Measurements from ENCODE around the gene BTNL3.

DNA sequence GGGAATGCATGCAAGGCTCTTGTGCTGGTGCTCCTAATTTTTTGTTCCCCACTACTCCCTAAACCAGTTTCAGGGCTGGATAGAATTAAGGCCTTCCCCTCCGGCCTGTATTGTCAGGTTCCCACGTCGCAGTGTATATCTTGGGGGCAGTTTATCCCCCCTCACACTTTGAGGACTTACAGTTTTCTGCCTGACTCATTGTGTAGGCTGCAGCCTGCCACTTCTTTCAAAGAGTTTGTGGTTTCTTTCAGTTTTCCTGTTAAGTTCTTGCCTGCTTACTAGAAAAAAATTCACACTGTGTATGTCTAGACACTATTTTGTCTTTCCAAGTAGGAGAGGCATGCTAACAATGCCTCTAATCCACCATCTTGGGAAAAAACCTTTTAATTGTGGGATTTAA, 28.4 kb upstream of the BTNL3 start:
- TF ChIP-seq, protein P1, sequence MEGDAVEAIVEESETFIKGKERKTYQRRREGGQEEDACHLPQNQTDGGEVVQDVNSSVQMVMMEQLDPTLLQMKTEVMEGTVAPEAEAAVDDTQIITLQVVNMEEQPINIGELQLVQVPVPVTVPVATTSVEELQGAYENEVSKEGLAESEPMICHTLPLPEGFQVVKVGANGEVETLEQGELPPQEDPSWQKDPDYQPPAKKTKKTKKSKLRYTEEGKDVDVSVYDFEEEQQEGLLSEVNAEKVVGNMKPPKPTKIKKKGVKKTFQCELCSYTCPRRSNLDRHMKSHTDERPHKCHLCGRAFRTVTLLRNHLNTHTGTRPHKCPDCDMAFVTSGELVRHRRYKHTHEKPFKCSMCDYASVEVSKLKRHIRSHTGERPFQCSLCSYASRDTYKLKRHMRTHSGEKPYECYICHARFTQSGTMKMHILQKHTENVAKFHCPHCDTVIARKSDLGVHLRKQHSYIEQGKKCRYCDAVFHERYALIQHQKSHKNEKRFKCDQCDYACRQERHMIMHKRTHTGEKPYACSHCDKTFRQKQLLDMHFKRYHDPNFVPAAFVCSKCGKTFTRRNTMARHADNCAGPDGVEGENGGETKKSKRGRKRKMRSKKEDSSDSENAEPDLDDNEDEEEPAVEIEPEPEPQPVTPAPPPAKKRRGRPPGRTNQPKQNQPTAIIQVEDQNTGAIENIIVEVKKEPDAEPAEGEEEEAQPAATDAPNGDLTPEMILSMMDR (conservative IDR thresholded peaks at IDR 0.05; ENCODE audit: low read depth in 2 of 2): no peak
- TF ChIP-seq EZH2 (IDR thresholded peaks at IDR 0.05; ENCODE audit: low read depth, unreplicated experiment): no peak
- TF ChIP-seq POLR2AphosphoS5 (IDR thresholded peaks at IDR 0.05; ENCODE audit: low read depth): no peak
- TF ChIP-seq, protein P2, sequence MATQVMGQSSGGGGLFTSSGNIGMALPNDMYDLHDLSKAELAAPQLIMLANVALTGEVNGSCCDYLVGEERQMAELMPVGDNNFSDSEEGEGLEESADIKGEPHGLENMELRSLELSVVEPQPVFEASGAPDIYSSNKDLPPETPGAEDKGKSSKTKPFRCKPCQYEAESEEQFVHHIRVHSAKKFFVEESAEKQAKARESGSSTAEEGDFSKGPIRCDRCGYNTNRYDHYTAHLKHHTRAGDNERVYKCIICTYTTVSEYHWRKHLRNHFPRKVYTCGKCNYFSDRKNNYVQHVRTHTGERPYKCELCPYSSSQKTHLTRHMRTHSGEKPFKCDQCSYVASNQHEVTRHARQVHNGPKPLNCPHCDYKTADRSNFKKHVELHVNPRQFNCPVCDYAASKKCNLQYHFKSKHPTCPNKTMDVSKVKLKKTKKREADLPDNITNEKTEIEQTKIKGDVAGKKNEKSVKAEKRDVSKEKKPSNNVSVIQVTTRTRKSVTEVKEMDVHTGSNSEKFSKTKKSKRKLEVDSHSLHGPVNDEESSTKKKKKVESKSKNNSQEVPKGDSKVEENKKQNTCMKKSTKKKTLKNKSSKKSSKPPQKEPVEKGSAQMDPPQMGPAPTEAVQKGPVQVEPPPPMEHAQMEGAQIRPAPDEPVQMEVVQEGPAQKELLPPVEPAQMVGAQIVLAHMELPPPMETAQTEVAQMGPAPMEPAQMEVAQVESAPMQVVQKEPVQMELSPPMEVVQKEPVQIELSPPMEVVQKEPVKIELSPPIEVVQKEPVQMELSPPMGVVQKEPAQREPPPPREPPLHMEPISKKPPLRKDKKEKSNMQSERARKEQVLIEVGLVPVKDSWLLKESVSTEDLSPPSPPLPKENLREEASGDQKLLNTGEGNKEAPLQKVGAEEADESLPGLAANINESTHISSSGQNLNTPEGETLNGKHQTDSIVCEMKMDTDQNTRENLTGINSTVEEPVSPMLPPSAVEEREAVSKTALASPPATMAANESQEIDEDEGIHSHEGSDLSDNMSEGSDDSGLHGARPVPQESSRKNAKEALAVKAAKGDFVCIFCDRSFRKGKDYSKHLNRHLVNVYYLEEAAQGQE (IDR thresholded peaks at IDR 0.05; ENCODE audit: unreplicated experiment): no peak
- TF ChIP-seq STAT1 (IDR thresholded peaks at IDR 0.05; ENCODE audit: unreplicated experiment): no peak
- TF ChIP-seq, protein P3, sequence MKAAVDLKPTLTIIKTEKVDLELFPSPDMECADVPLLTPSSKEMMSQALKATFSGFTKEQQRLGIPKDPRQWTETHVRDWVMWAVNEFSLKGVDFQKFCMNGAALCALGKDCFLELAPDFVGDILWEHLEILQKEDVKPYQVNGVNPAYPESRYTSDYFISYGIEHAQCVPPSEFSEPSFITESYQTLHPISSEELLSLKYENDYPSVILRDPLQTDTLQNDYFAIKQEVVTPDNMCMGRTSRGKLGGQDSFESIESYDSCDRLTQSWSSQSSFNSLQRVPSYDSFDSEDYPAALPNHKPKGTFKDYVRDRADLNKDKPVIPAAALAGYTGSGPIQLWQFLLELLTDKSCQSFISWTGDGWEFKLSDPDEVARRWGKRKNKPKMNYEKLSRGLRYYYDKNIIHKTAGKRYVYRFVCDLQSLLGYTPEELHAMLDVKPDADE (IDR thresholded peaks at IDR 0.05): no peak
- no peak for TF ChIP-seq EZH2phosphoT487 (IDR thresholded peaks at IDR 0.05; ENCODE audit: unreplicated experiment)
- TF ChIP-seq CREB1 (CRISPR knock-in tag; IDR thresholded peaks at IDR 0.05; ENCODE audit: low read depth): no peak
- no peak for TF ChIP-seq JUNB (IDR thresholded peaks at IDR 0.05; ENCODE audit: unreplicated experiment)
- no peak for TF ChIP-seq ZNF331 (CRISPR knock-in tag; IDR thresholded peaks at IDR 0.05; ENCODE audit: low read depth)

All from GM23338 (cell line).